Measurements from ENCODE around the gene CFAP74. TPM values are rescaled to one million over a fixed set of nuclear protein-coding genes. Genes with fewer than 3 reads are reported as not detected.

Gene CFAP74
- total RNA-seq, 2 donors from 2014 or later = not detected

- DNase-seq (ENCODE audit: low spot score in 2 of 2) (no peak), ATAC-seq (no peak)
- Mint-ChIP-seq H3K9me3 (peaks cover 0 to 7% of the 10 kb centered on the region in 2 donors), H3K27ac (peak overlapping the region; percentile 64 to 66), H3K36me3 (peaks cover 6 to 24% of the 10 kb centered on the region in 2 donors)
These were observed 120.3 kb downstream of the CFAP74 start for GRCh38 chr1:1883092-1883873.

- DNase-seq (ENCODE audit: low spot score in 2 of 2) (no peak), ATAC-seq (no peak)
- peaks cover 6 to 20% of the 10 kb centered on the region in 2 donors for H3K36me3 Mint-ChIP-seq
- peaks cover 0 to 7% of the 10 kb centered on the region in 2 donors for H3K9me3 Mint-ChIP-seq
- peak overlapping the region; percentile 71 to 89 for H3K27ac Mint-ChIP-seq
These were observed 121.9 kb downstream of the CFAP74 start for GRCh38 chr1:1881727-1882126.

GRCh38 chr1:1880617-1881312, 122.8 kb downstream of the CFAP74 start:
- DNase-seq (ENCODE audit: low spot score in 2 of 2) (no peak), ATAC-seq (no peak)
- Mint-ChIP-seq H3K27ac (peak overlapping the region; percentile 51 to 71), H3K36me3 (peaks cover 6 to 20% of the 10 kb centered on the region in 2 donors), H3K9me3 (peaks cover 0 to 7% of the 10 kb centered on the region in 2 donors)

- H3K27ac Mint-ChIP-seq = peak overlapping the region in 1 of 2 donors; percentile 25
- peaks cover 6 to 27% of the 10 kb centered on the region in 2 donors for H3K36me3 Mint-ChIP-seq
- ATAC-seq (no peak), DNase-seq (ENCODE audit: low spot score in 2 of 2) (no peak)
- H3K9me3 Mint-ChIP-seq = peaks cover 0 to 7% of the 10 kb centered on the region in 2 donors
These were observed 123.6 kb downstream of the CFAP74 start for GRCh38 chr1:1879942-1880341.

GRCh38 chr1:1877865-1878436, 125.6 kb downstream of the CFAP74 start:
- peaks cover 0 to 7% of the 10 kb centered on the region in 2 donors for H3K9me3 Mint-ChIP-seq
- H3K36me3 Mint-ChIP-seq = peaks cover 6 to 28% of the 10 kb centered on the region in 2 donors
- H3K27ac Mint-ChIP-seq = peak overlapping the region in 1 of 2 donors; percentile 58
- ATAC-seq = no peak
- no peak for DNase-seq (ENCODE audit: low spot score in 2 of 2)

- DNase-seq (ENCODE audit: low spot score in 2 of 2) = no peak
- Mint-ChIP-seq H3K27ac (peak overlapping the region; percentile 77 to 96), H3K9me3 (peaks cover 0 to 7% of the 10 kb centered on the region in 2 donors), H3K36me3 (peaks cover 6 to 42% of the 10 kb centered on the region in 2 donors)
- ATAC-seq = peak in 1 of 2 donors; percentile 27
These were observed 127.2 kb downstream of the CFAP74 start for GRCh38 chr1:1876335-1876930.

GRCh38 chr1:1875932-1876331, 127.7 kb downstream of the CFAP74 start:
- peak in 1 of 2 donors; percentile 56 for DNase-seq (ENCODE audit: low spot score in 2 of 2)
- ATAC-seq = peak; percentile 86 to 93
- peaks cover 6 to 47% of the 10 kb centered on the region in 2 donors for H3K36me3 Mint-ChIP-seq
- peak overlapping the region; percentile 77 to 96 for H3K27ac Mint-ChIP-seq
- peaks cover 0 to 7% of the 10 kb centered on the region in 2 donors for H3K9me3 Mint-ChIP-seq

- no peak for DNase-seq (ENCODE audit: low spot score in 2 of 2)
- peaks cover 0 to 7% of the 10 kb centered on the region in 2 donors for H3K9me3 Mint-ChIP-seq
- ATAC-seq = no peak
- H3K36me3 Mint-ChIP-seq = peaks cover 6 to 56% of the 10 kb centered on the region in 2 donors
- no peak overlapping the region for H3K27ac Mint-ChIP-seq
These were observed 128.7 kb downstream of the CFAP74 start for GRCh38 chr1:1874901-1875300.

- H3K27ac Mint-ChIP-seq = peak overlapping the region in 1 of 2 donors; percentile 21
- DNase-seq (ENCODE audit: low spot score in 2 of 2) (no peak), ATAC-seq (no peak)
- H3K36me3 Mint-ChIP-seq = peaks cover 0 to 49% of the 10 kb centered on the region in 2 donors
- H3K9me3 Mint-ChIP-seq = no peaks in the 10 kb centered on the region
These were observed 130.4 kb downstream of the CFAP74 start for GRCh38 chr1:1873186-1873585.

GRCh38 chr1:1872329-1872994, 131.1 kb downstream of the CFAP74 start:
- no peak for DNase-seq (ENCODE audit: low spot score in 2 of 2)
- Mint-ChIP-seq H3K36me3 (peaks cover 0 to 48% of the 10 kb centered on the region in 2 donors), H3K9me3 (no peaks in the 10 kb centered on the region), H3K27ac (peak overlapping the region in 1 of 2 donors; percentile 21)
- ATAC-seq = no peak

Other genes starting within 250 kb of the CFAP74 start
- gene NADK, start 225.3 kb downstream of the CFAP74 start, total RNA-seq = 10 to 100 TPM; 64.7 to 67.6 TPM
- gene GNB1, start 112.7 kb downstream of the CFAP74 start, total RNA-seq = 100 to 1,000 TPM; 267 to 358 TPM
- gene CALML6, start 88.5 kb downstream of the CFAP74 start, total RNA-seq = 1 to 10 TPM; 1.4 to 2.6 TPM
- 1 to 10 TPM in 1 of 2 donors, under 1 TPM in 1; 0.64 to 1.5 TPM for gene TMEM52, start 84.5 kb downstream of the CFAP74 start, total RNA-seq
- gene GABRD, start 15.6 kb upstream of the CFAP74 start, total RNA-seq = not detected
- 10 to 100 TPM; 11.8 to 22.4 TPM for gene PRKCZ, start 46.6 kb upstream of the CFAP74 start, total RNA-seq
- 10 to 100 TPM; 59.1 to 66.9 TPM for gene FAAP20, start 191.0 kb upstream of the CFAP74 start, total RNA-seq
- 10 to 100 TPM; 26.6 to 43.8 TPM for gene SKI, start 224.5 kb upstream of the CFAP74 start, total RNA-seq

Data from activated naive CD4-positive, alpha-beta T cell treated with anti-CD3 and anti-CD28 coated beads, Interleukin-2, amount 50 U/mL, for 72 hours (primary cell).